ENCODE measurements around the gene TIAM2.

TIAM2 gene

DNA sequence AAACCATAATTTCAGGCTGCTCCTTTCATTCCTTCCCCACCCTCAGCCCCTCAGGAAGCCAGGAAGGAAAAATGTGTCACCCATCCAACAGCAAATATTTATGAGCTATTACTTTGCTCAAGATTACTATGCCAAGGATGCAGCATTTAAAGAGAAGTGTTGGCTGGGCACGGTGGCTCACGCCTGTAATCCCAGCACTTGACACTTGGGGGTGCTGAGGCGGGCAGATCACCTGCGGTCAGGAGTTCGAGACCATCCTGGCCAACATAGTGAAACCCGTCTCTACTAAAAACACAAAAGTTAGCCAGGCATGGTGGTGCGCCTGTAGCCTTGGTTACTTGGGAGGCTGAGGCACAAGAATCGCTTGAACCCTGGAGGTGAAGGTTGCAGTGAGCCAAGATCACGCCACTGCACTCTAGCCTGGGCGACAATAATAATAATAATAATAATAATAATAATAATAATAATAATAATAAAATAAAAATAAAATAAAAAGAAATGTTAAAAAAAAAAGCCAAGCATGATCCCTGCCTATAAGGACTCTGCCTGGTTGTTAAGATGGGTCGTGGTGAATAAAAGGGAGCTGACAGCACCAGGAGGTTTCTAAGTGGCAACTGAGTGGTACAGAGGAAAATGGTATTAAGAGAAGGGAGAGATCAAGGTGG lies 20.5 kb upstream of the TIAM2 start:
- DNase-seq (ENCODE audit: insufficient read length, low spot score) (no peak), FAIRE-seq (no peak)
- TF ChIP-seq POLR2A (IDR thresholded peaks at IDR 0.05; ENCODE audit: low read depth, low read length), result no peak

DNA sequence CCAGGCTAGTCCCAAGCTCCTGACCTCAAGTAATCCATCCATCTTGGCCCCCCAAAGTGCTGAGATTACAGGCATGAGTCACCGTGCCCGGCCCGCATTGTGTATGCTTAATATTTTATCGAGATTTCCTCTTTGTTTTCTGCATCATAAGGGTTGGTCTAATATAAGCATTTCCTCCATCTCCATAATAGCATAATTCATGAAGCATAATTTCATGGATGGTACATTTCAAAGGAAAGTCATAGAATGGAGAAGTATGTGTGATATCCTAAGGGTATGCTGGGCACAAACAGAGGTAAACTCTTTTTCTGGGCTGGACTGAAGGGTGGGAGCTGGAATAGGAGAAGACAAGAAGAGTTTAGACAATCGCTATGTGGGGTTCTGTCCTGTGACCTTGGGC lies 17.5 kb upstream of the TIAM2 start:
- no peak for FAIRE-seq
- TF ChIP-seq POLR2A (IDR thresholded peaks at IDR 0.05; ENCODE audit: low read depth, low read length), result no peak
- no peak for DNase-seq (ENCODE audit: insufficient read length, low spot score)

DNA sequence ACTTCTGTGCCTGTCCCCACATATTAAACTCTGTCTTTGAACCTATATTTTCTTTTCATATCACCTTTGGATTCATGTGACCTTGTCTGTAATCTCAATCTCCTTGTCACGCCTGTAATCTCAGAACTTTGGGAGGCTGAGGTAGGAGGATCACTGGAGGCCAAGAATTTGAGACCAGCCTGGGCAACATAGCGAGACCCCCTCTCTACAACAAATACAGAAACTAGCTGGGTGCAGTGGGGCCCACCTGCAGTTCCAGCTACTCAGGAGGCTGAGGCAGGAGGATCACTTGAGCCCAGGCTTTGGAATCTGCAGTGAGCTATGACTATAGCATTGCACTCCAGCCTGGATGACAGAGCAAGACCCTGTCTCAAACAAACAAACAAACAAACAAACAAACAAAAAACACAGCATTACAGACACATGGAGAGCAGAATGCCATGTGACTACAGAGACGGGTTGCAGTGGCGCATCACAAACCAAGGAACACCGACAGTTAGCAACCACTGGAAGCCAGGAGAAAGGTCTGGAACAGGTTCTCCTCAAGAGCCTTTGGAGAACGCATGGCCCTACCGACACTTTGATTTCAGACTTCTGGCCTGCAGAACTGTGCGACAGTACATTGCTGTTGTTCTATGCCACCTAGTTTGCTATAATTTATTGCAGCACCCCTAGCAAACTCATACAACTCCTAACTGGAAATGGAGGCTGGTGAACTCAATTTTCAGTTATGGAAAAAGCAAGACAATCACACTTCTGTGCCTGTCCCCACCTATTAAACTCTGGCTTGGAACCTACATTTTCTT lies 14.6 kb upstream of the TIAM2 start:
- FAIRE-seq, result no peak
- DNase-seq (ENCODE audit: insufficient read length, low spot score), result no peak

DNA sequence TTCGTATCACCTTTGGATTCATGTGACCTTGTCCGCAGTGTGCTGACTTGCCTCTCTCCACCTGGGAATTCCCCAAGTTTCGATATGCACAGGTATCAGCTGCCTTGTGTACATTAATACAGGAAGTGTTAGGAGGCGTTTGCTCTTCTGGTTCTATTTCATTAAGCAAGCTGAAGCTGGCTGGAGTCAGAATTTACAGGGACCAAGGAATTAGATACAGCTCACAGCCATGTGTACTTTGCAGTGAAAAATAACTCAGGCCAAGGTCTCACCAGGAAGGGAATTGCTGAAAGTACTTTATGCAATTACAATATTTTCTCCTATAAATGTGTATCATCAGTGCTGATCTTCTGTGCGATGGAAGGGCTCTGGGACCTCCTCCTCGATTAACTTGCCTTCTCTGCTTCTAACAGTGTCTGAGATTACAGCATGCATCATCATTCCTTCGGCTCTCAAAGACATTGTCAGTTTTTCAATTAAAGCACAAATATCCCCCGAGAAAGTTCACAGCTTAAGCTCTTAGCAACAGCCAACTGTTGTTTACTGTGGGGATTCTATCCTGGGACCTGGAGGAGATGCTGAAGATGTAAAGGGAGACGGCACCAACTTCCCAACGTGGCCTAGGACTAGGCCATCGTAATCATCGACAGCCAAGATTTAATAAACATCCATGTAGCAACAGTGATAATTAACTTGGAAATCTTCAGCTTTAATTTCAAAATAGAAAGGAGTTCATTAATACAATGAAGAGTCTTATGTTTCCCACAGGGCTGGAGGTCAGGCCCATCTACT lies 13.8 kb upstream of the TIAM2 start:
- no peak for DNase-seq (ENCODE audit: insufficient read length, low spot score)
- no peak for FAIRE-seq
- no peak for TF ChIP-seq POLR2A (IDR thresholded peaks at IDR 0.05; ENCODE audit: low read depth, low read length)

More for the DNA sequence above, 14.6 kb upstream of the TIAM2 start:
- TF ChIP-seq POLR2A (IDR thresholded peaks at IDR 0.05; ENCODE audit: low read depth, low read length), result no peak

- no peak for DNase-seq (ENCODE audit: insufficient read length, low spot score)
- no peak for TF ChIP-seq POLR2A (IDR thresholded peaks at IDR 0.05; ENCODE audit: low read depth, low read length)
- FAIRE-seq, result no peak
Observed at GRCh38 chr6:154984146-154984545, 11.0 kb upstream of the TIAM2 start.

DNA sequence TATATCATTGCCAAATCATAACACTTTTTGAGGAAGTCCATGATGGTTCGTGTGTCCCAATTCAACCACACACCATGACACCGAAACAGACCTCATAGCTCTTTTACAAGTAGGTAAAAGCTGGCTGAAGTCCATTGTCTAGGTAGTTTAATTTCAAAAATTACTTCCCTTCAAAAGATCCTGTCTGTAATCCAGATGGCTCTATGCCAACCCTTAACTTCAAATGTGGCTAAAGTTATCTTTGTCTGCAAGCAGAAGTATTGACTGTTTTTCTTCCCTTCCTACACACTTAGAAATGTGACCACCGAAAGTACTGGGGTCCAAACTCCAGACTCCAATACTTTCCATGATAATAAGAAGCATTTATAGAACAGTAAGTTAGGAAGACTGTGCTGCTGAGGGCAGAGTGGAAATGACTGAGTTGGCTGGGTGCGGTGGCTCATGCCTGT lies 8.3 kb upstream of the TIAM2 start:
- TF ChIP-seq POLR2A (IDR thresholded peaks at IDR 0.05; ENCODE audit: low read depth, low read length), result no peak
- DNase-seq (ENCODE audit: insufficient read length, low spot score) (no peak), FAIRE-seq (no peak)

GRCh38 chr6:154989448-154989847 lies 5.7 kb upstream of the TIAM2 start:
- no peak for TF ChIP-seq POLR2A (IDR thresholded peaks at IDR 0.05; ENCODE audit: low read depth, low read length)
- DNase-seq (ENCODE audit: insufficient read length, low spot score), result no peak
- FAIRE-seq, result no peak

- no peak for TF ChIP-seq POLR2A (IDR thresholded peaks at IDR 0.05; ENCODE audit: low read depth, low read length)
- FAIRE-seq (no peak), DNase-seq (ENCODE audit: insufficient read length, low spot score) (no peak)
Observed at GRCh38 chr6:154991207-154991606, 3.9 kb upstream of the TIAM2 start.

GRCh38 chr6:154993026-154993425 lies 2.1 kb upstream of the TIAM2 start:
- DNase-seq (ENCODE audit: insufficient read length, low spot score) (no peak), FAIRE-seq (no peak)
- TF ChIP-seq POLR2A (IDR thresholded peaks at IDR 0.05; ENCODE audit: low read depth, low read length), result no peak

DNA sequence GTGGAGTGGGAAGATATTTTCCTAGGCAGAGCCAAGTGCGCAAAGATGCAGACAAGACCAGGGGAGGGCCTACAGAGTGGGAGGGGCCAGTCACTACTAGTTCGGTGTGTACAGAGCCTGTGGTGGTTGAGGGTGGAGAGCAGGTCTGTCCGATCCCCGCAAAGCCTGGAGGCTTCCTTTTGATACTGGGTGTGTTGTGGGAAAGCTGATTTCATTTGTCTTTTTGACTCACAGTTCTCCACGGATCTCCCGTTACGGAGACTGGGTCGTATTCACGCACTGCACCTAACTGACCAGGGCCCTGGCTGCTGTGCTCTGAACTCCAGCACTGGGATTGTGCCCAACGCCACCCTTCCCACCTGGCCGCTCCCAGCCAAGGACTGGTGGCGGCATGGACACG lies 1.4 kb upstream of the TIAM2 start:
- no peak for TF ChIP-seq POLR2A (IDR thresholded peaks at IDR 0.05; ENCODE audit: low read depth, low read length)
- DNase-seq (ENCODE audit: insufficient read length, low spot score) (no peak), FAIRE-seq (no peak)

DNA sequence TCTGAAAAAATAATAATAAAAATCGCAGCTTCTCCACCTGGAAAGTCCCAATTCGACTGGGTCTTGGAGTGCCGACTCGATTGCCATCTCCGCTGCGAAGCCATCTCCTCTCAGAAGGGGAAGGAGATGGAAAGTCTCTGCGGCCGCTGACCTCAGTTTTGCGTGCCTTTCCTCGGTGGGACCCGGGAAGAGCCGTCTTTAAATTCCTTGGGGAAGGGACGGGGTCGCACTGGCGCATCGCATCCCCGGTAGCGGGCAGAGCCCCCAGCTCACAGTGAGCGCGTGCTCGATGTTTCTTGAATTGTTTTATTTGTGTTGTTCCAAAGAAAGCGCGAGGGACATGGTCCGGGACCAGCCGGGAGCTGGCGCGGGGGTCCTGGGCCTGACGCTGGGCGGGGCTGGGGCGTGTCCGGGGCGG lies 270 bp upstream of the TIAM2 start:
- FAIRE-seq (no peak), DNase-seq (ENCODE audit: insufficient read length, low spot score) (no peak)
- TF ChIP-seq POLR2A (IDR thresholded peaks at IDR 0.05; ENCODE audit: low read depth, low read length), result no peak

DNA sequence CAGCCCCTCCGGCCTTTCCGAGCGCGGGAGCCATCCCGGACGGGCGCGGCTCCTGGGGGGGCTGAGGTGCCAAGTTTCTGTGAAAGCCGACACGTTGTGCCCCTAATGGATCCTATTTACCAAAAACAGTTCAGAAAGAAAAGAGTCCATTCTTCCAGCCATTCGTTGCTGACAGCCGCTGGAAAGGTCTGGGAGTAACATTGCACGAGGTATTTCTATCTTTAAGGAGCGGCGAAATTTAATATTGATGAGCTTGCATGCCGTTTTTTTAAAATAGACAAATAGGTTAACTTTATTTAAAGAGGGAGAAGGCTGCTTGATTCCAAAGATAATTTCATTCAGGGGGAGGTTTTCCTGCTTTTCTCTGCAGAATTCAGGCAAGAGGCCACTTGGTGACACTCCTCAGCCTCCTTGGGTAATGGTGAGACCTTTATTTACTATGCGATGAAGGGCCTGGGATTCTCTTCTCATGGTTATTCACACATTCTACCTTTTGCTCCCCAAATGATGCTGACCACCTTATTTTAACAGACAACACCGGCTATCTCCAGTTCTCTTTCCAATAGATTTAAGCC lies 988 bp downstream of the TIAM2 start:
- DNase-seq (ENCODE audit: insufficient read length, low spot score) (no peak), FAIRE-seq (no peak)
- TF ChIP-seq POLR2A (IDR thresholded peaks at IDR 0.05; ENCODE audit: low read depth, low read length), result no peak

- no peak for DNase-seq (ENCODE audit: insufficient read length, low spot score)
- FAIRE-seq, result no peak
- no peak for TF ChIP-seq POLR2A (IDR thresholded peaks at IDR 0.05; ENCODE audit: low read depth, low read length)
Observed at GRCh38 chr6:154996841-154997311, 1.8 kb downstream of the TIAM2 start.

DNA sequence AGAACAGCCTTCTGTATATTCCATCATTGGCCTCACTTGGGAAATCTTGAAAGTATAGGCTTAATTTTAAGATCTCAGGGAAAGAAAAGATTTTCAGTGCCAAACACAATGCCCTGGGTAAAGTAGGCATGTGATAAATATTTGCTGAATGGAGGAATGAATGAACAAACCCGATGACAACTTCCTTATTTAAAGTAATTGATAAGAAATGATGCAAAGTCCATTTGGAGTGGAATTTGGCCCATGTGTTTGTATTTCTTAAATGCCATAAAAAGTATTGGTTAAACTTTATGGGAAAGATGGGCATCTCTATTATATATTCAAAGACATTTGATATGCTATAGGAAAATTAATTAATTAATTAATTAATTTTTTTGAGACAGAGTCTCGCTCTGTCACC lies 3.7 kb downstream of the TIAM2 start:
- FAIRE-seq (no peak), DNase-seq (ENCODE audit: insufficient read length, low spot score) (no peak)
- no peak for TF ChIP-seq POLR2A (IDR thresholded peaks at IDR 0.05; ENCODE audit: low read depth, low read length)

All from H54 (cell line).